Kidney (tissue), 14 donors: ENCODE measurements around the gene TCL1B. TPM values are rescaled to one million over a fixed set of nuclear protein-coding genes. Genes with fewer than 3 reads are reported as not detected.

Experiments
- DNase-seq, 5 donors: peaks; one replicate each; pipeline ENCODE4 v3.0.0-alpha.2; 2013 to 2020
- FAIRE-seq: peaks from 2 replicates; lab custom pipeline; 2012; peaks lifted over from hg19 to GRCh38; lab: Jason Lieb, UNC
- H3K27ac ChIP-seq, 2 donors: one replicate each; pipeline ENCODE4 v1.7.0; 2013; ENCODE audit warnings: low read depth in 2 of 2, low read length in 2 of 2, inconsistent platforms in 1 of 2
- H3K27me3 ChIP-seq: one replicate; pipeline ENCODE4 v1.7.1; 2013; ENCODE audit warnings: low read length, inconsistent platforms; ENCODE audit not compliant: control insufficient read depth, insufficient read depth
- H3K36me3 ChIP-seq, 3 donors: one replicate each; pipeline versions ENCODE4 v1.7.0 to v1.7.1; 2013; ENCODE audit warnings: low read length in 3 of 3, control low read depth in 1 of 3, inconsistent platforms in 1 of 3; ENCODE audit not compliant: insufficient read depth in 3 of 3, control insufficient read depth in 2 of 3
- H3K4me1 ChIP-seq, 3 donors: one replicate each; pipeline versions ENCODE4 v1.7.0 to v1.7.1; 2013; ENCODE audit warnings: low read length in 3 of 3, inconsistent platforms in 1 of 3, low read depth in 1 of 3; ENCODE audit not compliant: control insufficient read depth in 2 of 3, insufficient read depth in 2 of 3
- H3K4me3 ChIP-seq, 3 donors: one replicate each; pipeline versions ENCODE4 v1.7.0 to v1.8.1; 2013; ENCODE audit warnings: low read length in 3 of 3, control low read depth in 1 of 3, inconsistent platforms in 1 of 3
- H3K9ac ChIP-seq, 3 donors: one replicate each; pipeline versions ENCODE4 v1.7.0 to v1.7.1; 2013; ENCODE audit warnings: low read length in 3 of 3, control low read depth in 1 of 3, inconsistent platforms in 1 of 3
- H3K9me3 ChIP-seq, 3 donors: one replicate each; pipeline versions ENCODE4 v1.7.0 to v1.7.1; 2013; ENCODE audit warnings: low read length in 3 of 3, control low read depth in 1 of 3, inconsistent platforms in 1 of 3; ENCODE audit not compliant: control insufficient read depth in 2 of 3, insufficient read depth in 1 of 3
- CTCF ChIP-seq: IDR thresholded peaks from 3 replicates; pipeline ENCODE4 v1.5.1; 2012; ENCODE audit warnings: mild to moderate bottlenecking, moderate library complexity, borderline replicate concordance; ENCODE audit not compliant: insufficient read depth; ENCODE audit errors: extremely low read depth
- intact Hi-C: fragments of 100-400 bp; cut with DNase I; formaldehyde crosslinking; loops from one replicate; pipeline ENCODE4 v1.11.1; 2022
- polyA plus RNA-seq: library from polyadenylated mRNA; stranded (reverse); fragments of 350-450 nt; fragmentation: Illumina TruSeq; extraction: RNeasy Lipid Tissue Mini Kit (QIAGEN cat#74804); gene quantifications from one replicate; pipeline ENCODE4 v1.2.3, GENCODE V29; 2014; ENCODE audit warnings: low read depth, low replicate concordance; ENCODE audit not compliant: insufficient read depth
- total RNA-seq: library from RNA; stranded (reverse); fragmentation: NEBNext Ultra II Directional; extraction: Animal tissue kit (Norgen Biotek cat#: 25700); gene quantifications from one replicate; pipeline ENCODE4 v1.2.1, GENCODE V29; 2021
- donor health status: control.
- donor health status: control.
- donor health status: control.
- donor health status: control.
- donor health status: control.
- donor health status: DM: yes; HTN: yes; CAD: no.
- donor health status: Normal renal cell carcinoma (clear cell type).

Gene TCL1B
- total and polyA plus RNA-seq, 2 donors from 2014 or later, result not detected

GRCh38 chr14:95692109-95692508 is 5.9 kb downstream of the TCL1B start:
- FAIRE-seq, result no peak
- no peaks in the 10 kb centered on the region for H3K36me3 ChIP-seq
- no peaks in the 10 kb centered on the region for H3K4me1 ChIP-seq
- intact Hi-C loops, result no loop called here
- no peak for DNase-seq
- no peaks in the 10 kb centered on the region for H3K27me3 ChIP-seq
- no peaks in the 10 kb centered on the region for H3K9me3 ChIP-seq
- TF ChIP-seq CTCF, result no peak
- no peak overlapping the region for H3K9ac ChIP-seq
- H3K4me3 ChIP-seq, result no peak overlapping the region
- no peak overlapping the region for H3K27ac ChIP-seq

GRCh38 chr14:95695051-95695450 is 8.8 kb downstream of the TCL1B start:
- FAIRE-seq (no peak), DNase-seq (no peak)
- no peaks in the 10 kb centered on the region for H3K9me3 ChIP-seq
- no peak overlapping the region for H3K27ac ChIP-seq
- no peaks in the 10 kb centered on the region for H3K4me1 ChIP-seq
- TF ChIP-seq CTCF, result no peak
- H3K9ac ChIP-seq, result no peak overlapping the region
- H3K36me3 ChIP-seq, result no peaks in the 10 kb centered on the region
- intact Hi-C loops, result no loop called here
- no peak overlapping the region for H3K4me3 ChIP-seq
- H3K27me3 ChIP-seq, result no peaks in the 10 kb centered on the region

GRCh38 chr14:95695913-95696312 is 9.7 kb downstream of the TCL1B start:
- no peak for FAIRE-seq

More at GRCh38 chr14:95695913-95696312, 9.7 kb downstream of the TCL1B start:
- Histone ChIP-seq H3K27me3 (no peaks in the 10 kb centered on the region), H3K4me1 (no peaks in the 10 kb centered on the region), H3K9me3 (no peaks in the 10 kb centered on the region), H3K9ac (no peak overlapping the region), H3K36me3 (no peaks in the 10 kb centered on the region), H3K27ac (no peak overlapping the region), H3K4me3 (no peak overlapping the region)
- DNase-seq, result no peak
- intact Hi-C loops, result no loop called here
- no peak for TF ChIP-seq CTCF
